ENCODE measurements around the gene UNC50.

DNA sequence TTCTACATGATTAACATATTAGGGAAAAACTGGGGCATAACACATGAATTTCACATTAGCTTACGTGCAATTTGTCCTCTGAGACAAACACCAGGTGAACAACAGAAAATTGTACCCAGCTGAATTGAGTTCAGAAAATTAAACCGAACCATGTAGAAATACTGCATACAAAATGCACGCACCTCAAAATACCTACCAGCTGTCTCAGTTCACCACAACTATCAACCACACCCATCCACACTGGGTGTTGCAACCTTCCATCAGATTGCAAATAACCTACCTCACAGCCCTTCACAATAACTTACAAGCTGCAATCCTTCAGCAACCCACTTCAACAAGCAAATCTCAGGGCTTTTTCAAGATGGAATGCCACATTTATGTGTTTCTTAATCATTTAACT lies 55.9 kb downstream of the UNC50 start:
- TF ChIP-seq, protein P1, sequence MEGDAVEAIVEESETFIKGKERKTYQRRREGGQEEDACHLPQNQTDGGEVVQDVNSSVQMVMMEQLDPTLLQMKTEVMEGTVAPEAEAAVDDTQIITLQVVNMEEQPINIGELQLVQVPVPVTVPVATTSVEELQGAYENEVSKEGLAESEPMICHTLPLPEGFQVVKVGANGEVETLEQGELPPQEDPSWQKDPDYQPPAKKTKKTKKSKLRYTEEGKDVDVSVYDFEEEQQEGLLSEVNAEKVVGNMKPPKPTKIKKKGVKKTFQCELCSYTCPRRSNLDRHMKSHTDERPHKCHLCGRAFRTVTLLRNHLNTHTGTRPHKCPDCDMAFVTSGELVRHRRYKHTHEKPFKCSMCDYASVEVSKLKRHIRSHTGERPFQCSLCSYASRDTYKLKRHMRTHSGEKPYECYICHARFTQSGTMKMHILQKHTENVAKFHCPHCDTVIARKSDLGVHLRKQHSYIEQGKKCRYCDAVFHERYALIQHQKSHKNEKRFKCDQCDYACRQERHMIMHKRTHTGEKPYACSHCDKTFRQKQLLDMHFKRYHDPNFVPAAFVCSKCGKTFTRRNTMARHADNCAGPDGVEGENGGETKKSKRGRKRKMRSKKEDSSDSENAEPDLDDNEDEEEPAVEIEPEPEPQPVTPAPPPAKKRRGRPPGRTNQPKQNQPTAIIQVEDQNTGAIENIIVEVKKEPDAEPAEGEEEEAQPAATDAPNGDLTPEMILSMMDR (IDR thresholded peaks at IDR 0.05; ENCODE audit: low read length) = no peak
- no peak for TF ChIP-seq EZH2 (IDR thresholded peaks at IDR 0.05; ENCODE audit: borderline replicate concordance, low read length)
